GM19468 (cell line): ENCODE results near the gene PML.

ENCODE experiments used
- ATAC-seq: cut with Tn5 transposase; IDR thresholded peaks from one replicate; pipeline ENCODE4 v1.9.1; 2021; ENCODE audit warnings: mild to moderate bottlenecking, moderate library complexity, moderate number of reproducible peaks; ENCODE audit not compliant: unreplicated experiment; ENCODE audit errors: extremely low read depth

PML gene

GRCh38 chr15:74035121-74036017 is 40.9 kb downstream of the PML start:
- no peak for ATAC-seq

- no peak for ATAC-seq
These were observed 42.0 kb downstream of the PML start for GRCh38 chr15:74036271-74037170.

- no peak for ATAC-seq
These were observed 42.9 kb downstream of the PML start for GRCh38 chr15:74037171-74038117.

GRCh38 chr15:74038707-74039655 is 44.5 kb downstream of the PML start:
- no peak for ATAC-seq

- ATAC-seq, result no peak
These were observed 45.1 kb downstream of the PML start for GRCh38 chr15:74039656-74040010.

GRCh38 chr15:74040109-74040850 is 45.8 kb downstream of the PML start:
- no peak for ATAC-seq

- no peak for ATAC-seq
These were observed 46.8 kb downstream of the PML start for GRCh38 chr15:74041311-74041756.

- no peak for ATAC-seq
These were observed 47.4 kb downstream of the PML start for GRCh38 chr15:74041777-74042435.

- ATAC-seq, result no peak
These were observed 48.3 kb downstream of the PML start for GRCh38 chr15:74042603-74043424.

- ATAC-seq, result no peak
These were observed 49.1 kb downstream of the PML start for GRCh38 chr15:74043425-74044266.

GRCh38 chr15:74044267-74045110 is 50.0 kb downstream of the PML start:
- no peak for ATAC-seq

- no peak for ATAC-seq
These were observed 50.7 kb downstream of the PML start for GRCh38 chr15:74045184-74045583.

GRCh38 chr15:74045636-74046274 is 51.2 kb downstream of the PML start:
- no peak for ATAC-seq

- no peak for ATAC-seq
These were observed 51.8 kb downstream of the PML start for GRCh38 chr15:74046275-74046674.

GRCh38 chr15:74050127-74050526 is 55.6 kb downstream of the PML start:
- no peak for ATAC-seq
